Choroid plexus epithelial cell (primary cell): ENCODE results near the gene KCNJ5.

Experiments used
- DNase-seq: peaks from one replicate; pipeline ENCODE4 v3.0.0-alpha.2; 2010; ENCODE audit warnings: low read depth
- H3K4me3 ChIP-seq: 2 replicates; pipeline ENCODE4 v1.5.1; 2011; ENCODE audit warnings: low read depth, mild to moderate bottlenecking, control low read depth, low read length, moderate library complexity
- TF ChIP-seq, protein P1 (sequence below): conservative IDR thresholded peaks from 2 replicates; pipeline ENCODE4 v1.5.1; 2011; ENCODE audit warnings: low read depth, mild to moderate bottlenecking, control low read depth, inconsistent platforms, low read length, moderate library complexity

Gene KCNJ5

DNA sequence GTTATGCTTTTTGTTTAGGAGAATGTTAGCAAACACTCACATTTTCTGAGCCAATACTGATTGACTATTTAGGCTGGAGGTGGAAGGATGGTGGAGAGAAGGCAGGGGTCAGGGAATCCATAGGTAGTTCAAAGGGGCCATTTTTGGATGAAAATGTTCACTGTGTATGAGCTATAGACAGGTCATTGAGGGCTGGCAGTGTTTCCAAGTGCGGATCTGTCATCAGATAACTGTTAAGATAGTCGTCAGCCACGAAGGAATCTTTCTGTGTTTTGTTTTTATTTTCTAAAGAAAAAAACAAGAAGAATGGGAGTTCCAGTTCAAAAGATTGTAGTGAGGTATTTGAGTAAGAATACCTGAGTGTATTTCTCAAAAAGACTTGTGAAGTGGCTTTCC, 3.1 kb downstream of the KCNJ5 start:
- DNase-seq: no peak
- H3K4me3 ChIP-seq: no peak overlapping the region
- TF ChIP-seq, protein P1, sequence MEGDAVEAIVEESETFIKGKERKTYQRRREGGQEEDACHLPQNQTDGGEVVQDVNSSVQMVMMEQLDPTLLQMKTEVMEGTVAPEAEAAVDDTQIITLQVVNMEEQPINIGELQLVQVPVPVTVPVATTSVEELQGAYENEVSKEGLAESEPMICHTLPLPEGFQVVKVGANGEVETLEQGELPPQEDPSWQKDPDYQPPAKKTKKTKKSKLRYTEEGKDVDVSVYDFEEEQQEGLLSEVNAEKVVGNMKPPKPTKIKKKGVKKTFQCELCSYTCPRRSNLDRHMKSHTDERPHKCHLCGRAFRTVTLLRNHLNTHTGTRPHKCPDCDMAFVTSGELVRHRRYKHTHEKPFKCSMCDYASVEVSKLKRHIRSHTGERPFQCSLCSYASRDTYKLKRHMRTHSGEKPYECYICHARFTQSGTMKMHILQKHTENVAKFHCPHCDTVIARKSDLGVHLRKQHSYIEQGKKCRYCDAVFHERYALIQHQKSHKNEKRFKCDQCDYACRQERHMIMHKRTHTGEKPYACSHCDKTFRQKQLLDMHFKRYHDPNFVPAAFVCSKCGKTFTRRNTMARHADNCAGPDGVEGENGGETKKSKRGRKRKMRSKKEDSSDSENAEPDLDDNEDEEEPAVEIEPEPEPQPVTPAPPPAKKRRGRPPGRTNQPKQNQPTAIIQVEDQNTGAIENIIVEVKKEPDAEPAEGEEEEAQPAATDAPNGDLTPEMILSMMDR: no peak

DNA sequence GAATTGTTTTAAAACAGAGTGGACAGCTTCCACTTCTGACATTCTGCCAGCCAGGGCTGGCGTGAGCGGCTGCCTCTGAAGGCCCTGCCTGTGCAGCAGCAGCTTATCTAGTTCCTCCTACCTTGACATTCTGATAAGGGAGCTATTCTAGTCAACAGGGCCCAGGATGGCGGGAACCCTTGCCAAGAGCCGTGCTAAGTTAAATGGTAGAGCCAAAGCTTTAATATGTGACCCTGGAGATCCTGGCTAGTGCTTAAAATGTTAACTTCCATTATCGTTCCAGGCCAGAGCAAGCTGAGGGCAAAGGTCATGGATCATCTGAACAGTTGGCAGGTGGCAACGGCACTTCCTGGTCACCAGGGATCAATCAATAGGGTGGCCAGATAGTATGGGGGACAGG, 3.5 kb downstream of the KCNJ5 start:
- DNase-seq: no peak
- H3K4me3 ChIP-seq: no peak overlapping the region
- TF ChIP-seq, protein P1: no peak

DNA sequence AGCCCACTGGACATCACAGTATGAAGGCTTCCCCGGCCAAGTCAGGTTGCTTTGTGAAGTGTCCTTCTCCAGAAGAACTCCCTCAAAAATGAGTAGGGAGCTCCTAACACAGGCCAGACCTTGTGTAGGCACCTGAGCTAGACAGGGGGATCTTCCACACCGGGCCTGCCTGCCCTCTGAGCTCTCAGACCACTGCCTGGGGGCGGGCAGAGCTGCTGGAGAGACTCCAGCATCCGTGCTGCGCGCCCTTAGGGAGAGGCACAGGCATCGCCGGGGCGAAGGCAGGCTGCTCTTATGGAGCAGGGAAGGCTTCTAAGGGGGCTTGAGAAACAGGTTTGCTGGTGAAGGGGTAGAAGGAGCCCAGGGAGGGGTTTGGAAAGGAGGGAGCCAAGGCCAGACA, 4.4 kb downstream of the KCNJ5 start:
- TF ChIP-seq, protein P1: no peak
- DNase-seq: no peak
- H3K4me3 ChIP-seq: no peak overlapping the region

DNA sequence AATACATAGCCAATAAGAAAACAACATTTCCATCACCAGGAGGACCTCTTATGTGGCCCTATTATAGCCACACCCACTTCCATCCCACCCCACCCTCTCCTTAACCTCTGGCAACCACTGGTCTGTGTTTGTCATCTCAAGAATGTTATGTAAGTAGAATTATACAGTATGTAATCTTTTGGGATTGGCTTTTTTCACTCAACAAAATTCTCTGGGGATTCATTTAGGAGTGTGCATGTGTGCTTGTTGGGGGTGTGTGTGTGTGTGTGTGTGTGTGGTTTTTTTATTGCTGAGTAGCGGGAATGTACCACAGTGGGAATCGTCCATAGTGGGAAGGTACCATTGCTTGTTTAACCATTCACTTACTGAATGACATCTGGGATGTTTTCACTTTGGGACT, 5.2 kb downstream of the KCNJ5 start:
- TF ChIP-seq, protein P1: no peak
- no peak overlapping the region for H3K4me3 ChIP-seq
- no peak for DNase-seq

DNA sequence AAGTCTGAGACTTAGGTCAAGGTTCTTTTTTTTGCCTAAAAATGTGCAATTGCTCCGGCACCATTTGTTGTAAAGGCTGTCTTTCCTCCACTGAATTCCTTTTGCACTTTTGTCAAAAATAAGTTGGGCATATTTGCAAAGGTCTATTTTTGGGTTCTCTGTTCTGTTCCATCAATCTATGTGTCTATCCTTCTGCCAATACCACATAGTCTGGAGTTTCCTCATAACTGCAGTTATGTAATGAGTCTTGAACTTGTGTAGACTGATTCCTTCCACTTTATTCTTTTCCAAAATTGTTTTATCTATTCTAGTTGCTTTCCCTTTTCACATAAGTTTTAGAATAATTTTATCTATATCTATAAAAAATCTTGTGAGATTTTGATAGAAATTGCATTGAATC, 6.7 kb downstream of the KCNJ5 start:
- TF ChIP-seq, protein P1: no peak
- H3K4me3 ChIP-seq: no peak overlapping the region

DNA sequence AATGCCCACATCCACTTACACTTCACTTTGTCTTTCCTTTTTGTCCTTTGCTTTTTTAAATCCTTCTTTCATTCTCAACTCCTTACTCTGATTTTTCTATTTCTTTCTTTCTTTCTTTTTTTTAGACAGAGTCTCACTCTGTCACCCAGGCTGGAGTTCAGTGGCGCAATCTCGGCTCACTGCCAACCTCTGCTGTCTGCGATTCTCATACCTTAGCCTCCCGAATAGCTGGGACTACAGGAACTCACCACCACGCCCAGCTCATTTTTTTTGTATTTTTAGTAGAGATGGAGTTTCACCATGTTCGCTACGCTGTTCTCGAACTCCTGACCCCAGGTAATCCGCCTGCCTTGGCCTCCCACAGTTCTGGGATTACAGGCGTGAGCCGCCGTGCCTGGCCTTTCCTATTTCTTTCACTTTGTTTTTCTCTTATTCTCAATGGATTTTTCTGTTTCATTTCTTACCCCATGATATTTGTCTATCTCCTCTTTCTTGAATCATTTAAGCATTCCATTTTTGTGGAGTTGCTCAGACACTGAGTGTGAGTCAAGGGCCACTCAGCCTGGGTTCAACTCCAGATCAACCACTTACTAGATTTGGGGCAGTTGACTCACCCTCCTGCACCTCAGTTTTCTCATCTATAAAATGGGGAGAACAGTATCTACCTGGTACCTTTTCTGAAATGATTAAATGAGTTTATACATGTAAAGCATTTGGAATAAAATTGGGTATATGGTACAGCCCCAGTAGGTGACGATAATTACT, 7.6 kb downstream of the KCNJ5 start:
- H3K4me3 ChIP-seq: no peak overlapping the region
- TF ChIP-seq, protein P1: no peak
- no peak for DNase-seq

More for the DNA sequence above, 6.7 kb downstream of the KCNJ5 start:
- DNase-seq: no peak

DNA sequence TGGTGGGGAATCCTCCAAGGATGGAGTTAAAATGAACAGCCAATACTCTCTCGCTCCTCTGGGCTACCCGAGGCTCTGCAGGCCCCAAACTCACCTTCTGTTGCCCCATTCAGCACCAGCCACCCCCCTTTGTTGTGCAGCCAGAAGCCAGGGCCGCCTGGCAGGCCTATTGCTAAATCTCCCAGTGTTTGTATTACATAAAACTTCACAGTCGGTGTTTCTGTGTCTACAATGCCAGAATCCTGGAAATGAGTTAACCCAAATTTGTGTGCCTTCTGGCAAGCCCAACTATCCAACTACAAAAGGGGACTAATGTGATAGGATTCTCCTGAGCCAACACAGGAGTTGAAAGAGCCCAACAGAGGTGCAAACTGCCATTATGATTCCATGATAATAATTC, 9.3 kb downstream of the KCNJ5 start:
- TF ChIP-seq, protein P1: no peak
- no peak overlapping the region for H3K4me3 ChIP-seq
- no peak for DNase-seq
